HUES6 (cell line): ENCODE results near the gene HSPA6.
"Not testable (repeated sequence)": the region's sequence is repeated elsewhere in the genome, so short reads cannot be mapped to it uniquely, and the experiment has no call there.

ENCODE experiments used
- H3K27ac ChIP-seq: 2 replicates; pipeline ENCODE4 v1.7.0; 2013; ENCODE audit warnings: low read depth, mild to moderate bottlenecking, low read length, inconsistent platforms
- H3K27me3 ChIP-seq: 2 replicates; pipeline ENCODE4 v1.6.1; 2013; ENCODE audit warnings: low read length; ENCODE audit not compliant: control insufficient read depth, insufficient read depth
- H3K36me3 ChIP-seq: 2 replicates; pipeline ENCODE4 v1.6.1; 2013; ENCODE audit warnings: low read length; ENCODE audit not compliant: control insufficient read depth, insufficient read depth
- H3K4me1 ChIP-seq: 2 replicates; pipeline ENCODE4 v1.6.1; 2013; ENCODE audit warnings: low read length; ENCODE audit not compliant: control insufficient read depth, insufficient read depth
- H3K4me3 ChIP-seq: 2 replicates; pipeline ENCODE4 v1.5.1; 2013; ENCODE audit warnings: low read depth, low read length
- H3K9ac ChIP-seq: one replicate; pipeline ENCODE4 v1.6.1; 2013; ENCODE audit warnings: mild to moderate bottlenecking, low read length
- H3K9me3 ChIP-seq: 2 replicates; pipeline ENCODE4 v1.6.1; 2013; ENCODE audit warnings: low read depth, low read length; ENCODE audit not compliant: control insufficient read depth, insufficient read depth

Gene HSPA6

GRCh38 chr1:161554340-161554739 is 30.0 kb downstream of the HSPA6 start:
- H3K9ac ChIP-seq, H3K4me3 ChIP-seq, H3K27me3 ChIP-seq, H3K9me3 ChIP-seq, H3K36me3 ChIP-seq, H3K4me1 ChIP-seq, H3K27ac ChIP-seq: not testable (repeated sequence)

GRCh38 chr1:161554815-161555417 is 30.6 kb downstream of the HSPA6 start:
- not testable (repeated sequence) for H3K36me3 ChIP-seq, H3K4me3 ChIP-seq, H3K4me1 ChIP-seq, H3K9me3 ChIP-seq, H3K27me3 ChIP-seq, H3K27ac ChIP-seq, H3K9ac ChIP-seq

DNA sequence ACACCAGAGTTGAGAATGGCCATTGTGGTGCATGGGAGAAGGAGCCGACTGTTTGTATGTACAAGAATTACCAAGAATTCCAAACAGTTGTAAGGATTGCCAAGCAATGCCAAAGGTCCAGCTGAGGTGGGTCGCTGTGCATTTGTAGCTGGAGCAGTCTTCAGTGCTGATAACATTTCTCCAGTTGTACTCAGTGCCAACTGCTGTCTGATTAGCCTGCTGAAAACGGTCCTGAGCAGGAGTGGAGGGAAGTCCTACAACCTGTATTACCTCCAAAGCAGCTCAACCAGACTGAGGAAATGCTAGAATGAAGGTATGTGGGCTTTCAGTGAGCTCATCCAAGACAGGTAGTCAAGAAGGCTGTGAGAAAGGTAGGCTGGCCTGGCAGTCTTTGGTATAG is 31.8 kb downstream of the HSPA6 start:
- not testable (repeated sequence) for H3K36me3 ChIP-seq, H3K9me3 ChIP-seq, H3K27ac ChIP-seq, H3K27me3 ChIP-seq, H3K4me1 ChIP-seq, H3K9ac ChIP-seq, H3K4me3 ChIP-seq

DNA sequence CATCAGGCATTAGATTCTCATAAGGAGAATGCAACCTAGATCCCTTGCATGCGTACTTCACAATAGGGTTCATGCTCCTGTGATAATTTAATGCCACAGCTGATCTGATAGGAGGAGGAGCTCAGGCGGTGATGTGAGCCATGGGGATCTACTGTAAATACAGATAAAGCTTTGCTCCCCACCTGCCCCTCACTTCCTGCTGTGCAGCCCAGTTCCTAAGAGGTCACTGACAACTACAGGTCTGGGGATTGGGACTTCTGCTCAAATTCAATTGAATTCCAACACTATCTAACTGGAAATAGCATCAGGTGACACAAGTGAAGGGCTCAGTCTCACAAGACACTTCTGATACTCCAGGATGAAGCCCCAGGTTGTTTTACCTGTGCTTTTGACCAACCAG is 32.6 kb downstream of the HSPA6 start:
- not testable (repeated sequence) for H3K4me1 ChIP-seq, H3K4me3 ChIP-seq, H3K27ac ChIP-seq, H3K36me3 ChIP-seq, H3K9ac ChIP-seq, H3K9me3 ChIP-seq, H3K27me3 ChIP-seq

GRCh38 chr1:161557506-161558450 is 33.4 kb downstream of the HSPA6 start:
- not testable (repeated sequence) for H3K9me3 ChIP-seq, H3K27ac ChIP-seq, H3K4me3 ChIP-seq, H3K9ac ChIP-seq, H3K27me3 ChIP-seq, H3K36me3 ChIP-seq, H3K4me1 ChIP-seq

GRCh38 chr1:161560960-161561715 is 36.8 kb downstream of the HSPA6 start:
- H3K9ac ChIP-seq, result not testable (repeated sequence)

GRCh38 chr1:161562441-161562840 is 38.1 kb downstream of the HSPA6 start:
- H3K9me3 ChIP-seq, H3K4me1 ChIP-seq, H3K4me3 ChIP-seq, H3K36me3 ChIP-seq, H3K27ac ChIP-seq, H3K27me3 ChIP-seq, H3K9ac ChIP-seq: not testable (repeated sequence)

More at GRCh38 chr1:161560960-161561715, 36.8 kb downstream of the HSPA6 start:
- not testable (repeated sequence) for H3K36me3 ChIP-seq, H3K9me3 ChIP-seq, H3K27me3 ChIP-seq, H3K4me3 ChIP-seq, H3K4me1 ChIP-seq, H3K27ac ChIP-seq

- H3K36me3 ChIP-seq, H3K27me3 ChIP-seq, H3K4me1 ChIP-seq, H3K4me3 ChIP-seq, H3K9ac ChIP-seq, H3K9me3 ChIP-seq, H3K27ac ChIP-seq: not testable (repeated sequence)
These were observed 39.2 kb downstream of the HSPA6 start for GRCh38 chr1:161563522-161563921.

GRCh38 chr1:161566602-161566960 is 42.2 kb downstream of the HSPA6 start:
- not testable (repeated sequence) for H3K27ac ChIP-seq, H3K9ac ChIP-seq, H3K4me3 ChIP-seq, H3K36me3 ChIP-seq, H3K9me3 ChIP-seq, H3K4me1 ChIP-seq, H3K27me3 ChIP-seq

GRCh38 chr1:161571703-161572102 is 47.4 kb downstream of the HSPA6 start:
- H3K27ac ChIP-seq, H3K9ac ChIP-seq, H3K4me1 ChIP-seq, H3K27me3 ChIP-seq, H3K9me3 ChIP-seq, H3K36me3 ChIP-seq, H3K4me3 ChIP-seq: not testable (repeated sequence)
